Esophagus muscularis mucosa (tissue), 4 donors: ENCODE results near the gene MMP24.

ENCODE experiments used
- CTCF ChIP-seq, 3 experiments: fragments of 200-600 bp in 2 of 3; fragments of 450-650 bp in 1 of 3; sonication (generic) in 2 of 3; IDR thresholded peaks; one replicate each; pipeline ENCODE4 v1.5.1; 2017 to 2019; ENCODE audit warnings: antibody characterized with exemption in 3 of 3, mild to moderate bottlenecking in 2 of 3, moderate library complexity in 1 of 3
- EP300 ChIP-seq: sonication (generic); formaldehyde crosslinking; IDR thresholded peaks from one replicate; pipeline ENCODE4 v1.6.1; 2017; ENCODE audit warnings: antibody characterized with exemption
- POLR2A ChIP-seq: fragments of 450-650 bp; IDR thresholded peaks from one replicate; pipeline ENCODE4 v1.6.1; 2017; ENCODE audit warnings: antibody characterized with exemption, moderate library complexity, mild to moderate bottlenecking, low read depth
- POLR2AphosphoS5 ChIP-seq, 2 donors: sonication (generic); formaldehyde crosslinking; IDR thresholded peaks; one replicate each; pipeline ENCODE4 v1.6.1; 2017; ENCODE audit warnings: antibody characterized with exemption in 2 of 2

GRCh38 chr20:35215066-35215956 is 11.2 kb upstream of the MMP24 start:
- TF ChIP-seq POLR2AphosphoS5 (IDR thresholded peaks at IDR 0.05): no peak
- no peak for TF ChIP-seq CTCF (IDR thresholded peaks at IDR 0.05)
- TF ChIP-seq POLR2A: no peak
- TF ChIP-seq EP300: no peak
